ENCODE measurements around the gene SLC6A17.

The SLC6A17 gene

GRCh38 chr1:110249256-110249655 is 99.0 kb downstream of the SLC6A17 start:
- no peaks in the 10 kb centered on the region for H3K79me2 ChIP-seq (ENCODE audit: insufficient read depth, low read length)
- H3K9me2 ChIP-seq (ENCODE audit: low read depth, low read length): no peaks in the 10 kb centered on the region
- H3K9ac ChIP-seq (ENCODE audit: low read length): no peak overlapping the region
- no peaks in the 10 kb centered on the region for H3K4me1 ChIP-seq (ENCODE audit: insufficient read depth, low read length, severe bottlenecking)
- H3K9me3 ChIP-seq (ENCODE audit: low read length): no peaks in the 10 kb centered on the region
- H3K27me3 ChIP-seq (ENCODE audit: insufficient read depth, low read length): no peaks in the 10 kb centered on the region; the same call in 1 of the 2 replicates
- H3K4me3 ChIP-seq (ENCODE audit: low read depth, low read length, poor library complexity, severe bottlenecking): no peak overlapping the region
- H3F3A ChIP-seq (ENCODE audit: insufficient read depth, low read length): no peaks in the 10 kb centered on the region
- TF ChIP-seq CTCF (IDR thresholded peaks at IDR 0.05; ENCODE audit: low read length) (no peak), EZH2 (IDR thresholded peaks at IDR 0.05; ENCODE audit: borderline replicate concordance, low read length) (no peak)
- H4K20me1 ChIP-seq (ENCODE audit: insufficient read depth, low read length): no peaks in the 10 kb centered on the region
- H2AFZ ChIP-seq (ENCODE audit: low read length): no peak overlapping the region
- no peak overlapping the region for H3K4me2 ChIP-seq (ENCODE audit: low read length)
- no peaks in the 10 kb centered on the region for H3K36me3 ChIP-seq (ENCODE audit: insufficient read depth, low read length)
- H3K27ac ChIP-seq (ENCODE audit: low read depth, low read length, poor library complexity, severe bottlenecking): no peak overlapping the region

- Histone ChIP-seq H3K4me2 (ENCODE audit: low read length) (no peak overlapping the region), H3K79me2 (ENCODE audit: insufficient read depth, low read length) (no peaks in the 10 kb centered on the region), H3K9ac (ENCODE audit: low read length) (no peak overlapping the region), H2AFZ (ENCODE audit: low read length) (no peak overlapping the region), H3K36me3 (ENCODE audit: insufficient read depth, low read length) (no peaks in the 10 kb centered on the region), H3K4me1 (ENCODE audit: insufficient read depth, low read length, severe bottlenecking) (no peaks in the 10 kb centered on the region), H3K4me3 (ENCODE audit: low read depth, low read length, poor library complexity, severe bottlenecking) (no peak overlapping the region), H3F3A (ENCODE audit: insufficient read depth, low read length) (no peaks in the 10 kb centered on the region), H3K27me3 (ENCODE audit: insufficient read depth, low read length) (no peaks in the 10 kb centered on the region; the same call in 1 of the 2 replicates), H3K9me3 (ENCODE audit: low read length) (no peaks in the 10 kb centered on the region), H3K9me2 (ENCODE audit: low read depth, low read length) (no peaks in the 10 kb centered on the region), H4K20me1 (ENCODE audit: insufficient read depth, low read length) (no peaks in the 10 kb centered on the region), H3K27ac (ENCODE audit: low read depth, low read length, poor library complexity, severe bottlenecking) (no peak overlapping the region)
- TF ChIP-seq EZH2 (IDR thresholded peaks at IDR 0.05; ENCODE audit: borderline replicate concordance, low read length) (no peak), CTCF (IDR thresholded peaks at IDR 0.05; ENCODE audit: low read length) (no peak)
These were observed 99.7 kb downstream of the SLC6A17 start for GRCh38 chr1:110250008-110250407.

- no peaks in the 10 kb centered on the region for H4K20me1 ChIP-seq (ENCODE audit: insufficient read depth, low read length)
- H3K4me1 ChIP-seq (ENCODE audit: insufficient read depth, low read length, severe bottlenecking): no peaks in the 10 kb centered on the region
- no peak overlapping the region for H3K27ac ChIP-seq (ENCODE audit: low read depth, low read length, poor library complexity, severe bottlenecking)
- no peak overlapping the region for H3K4me2 ChIP-seq (ENCODE audit: low read length)
- H3K36me3 ChIP-seq (ENCODE audit: insufficient read depth, low read length): no peaks in the 10 kb centered on the region
- H3K4me3 ChIP-seq (ENCODE audit: low read depth, low read length, poor library complexity, severe bottlenecking): no peak overlapping the region
- no peaks in the 10 kb centered on the region; the same call in 1 of the 2 replicates for H3K27me3 ChIP-seq (ENCODE audit: insufficient read depth, low read length)
- no peak overlapping the region for H3K9ac ChIP-seq (ENCODE audit: low read length)
- no peak overlapping the region for H2AFZ ChIP-seq (ENCODE audit: low read length)
- no peaks in the 10 kb centered on the region for H3F3A ChIP-seq (ENCODE audit: insufficient read depth, low read length)
- H3K79me2 ChIP-seq (ENCODE audit: insufficient read depth, low read length): no peaks in the 10 kb centered on the region
- H3K9me2 ChIP-seq (ENCODE audit: low read depth, low read length): no peaks in the 10 kb centered on the region
- no peak for TF ChIP-seq CTCF (IDR thresholded peaks at IDR 0.05; ENCODE audit: low read length)
- no peak for TF ChIP-seq EZH2 (IDR thresholded peaks at IDR 0.05; ENCODE audit: borderline replicate concordance, low read length)
- no peaks in the 10 kb centered on the region for H3K9me3 ChIP-seq (ENCODE audit: low read length)
These were observed 100.5 kb downstream of the SLC6A17 start for GRCh38 chr1:110250749-110251148.
